DOHH2 (cell line): ENCODE results near the gene GPC4.

Experiments
- H3F3A ChIP-seq: fragments of 200-600 bp; sonication (generic), shearing (Covaris generic); 2 replicates; pipeline ENCODE4 v1.6.0; 2016; ENCODE audit warnings: antibody characterized with exemption, mild to moderate bottlenecking; ENCODE audit not compliant: control insufficient read depth, insufficient read depth
- H3K27ac ChIP-seq: fragments of 200-600 bp; sonication (generic); 2 replicates; pipeline ENCODE4 v1.5.1; 2014; ENCODE audit warnings: low read depth, mild to moderate bottlenecking, low read length, moderate library complexity
- H3K27me3 ChIP-seq: fragments of 200-600 bp; sonication (generic); 2 replicates; pipeline ENCODE4 v1.6.1; 2014; ENCODE audit warnings: mild to moderate bottlenecking, low read length, mixed read lengths; ENCODE audit not compliant: control insufficient read depth
- H3K36me3 ChIP-seq: fragments of 200-600 bp; sonication (generic); 2 replicates; pipeline ENCODE4 v1.6.1; 2014; ENCODE audit warnings: mild to moderate bottlenecking, low read length, moderate library complexity, mixed read lengths; ENCODE audit not compliant: control insufficient read depth
- H3K4me1 ChIP-seq: fragments of 200-600 bp; sonication (generic); 2 replicates; pipeline ENCODE4 v1.6.1; 2014; ENCODE audit warnings: mild to moderate bottlenecking, low read length, mixed read lengths; ENCODE audit not compliant: control insufficient read depth
- H3K4me2 ChIP-seq: fragments of 200-600 bp; sonication (generic); 2 replicates; pipeline ENCODE4 v1.6.0; 2014; ENCODE audit warnings: mild to moderate bottlenecking, low read length, moderate library complexity
- H3K4me3 ChIP-seq: fragments of 200-600 bp; sonication (generic); 2 replicates; pipeline ENCODE4 v1.5.1; 2014; ENCODE audit warnings: mild to moderate bottlenecking, low read length, mixed read lengths
- H3K79me2 ChIP-seq: fragments of 200-600 bp; sonication (generic); 2 replicates; pipeline ENCODE4 v1.6.1; 2014; ENCODE audit warnings: mild to moderate bottlenecking, low read length, mixed read lengths; ENCODE audit not compliant: control insufficient read depth
- H3K9me2 ChIP-seq: fragments of 200-600 bp; sonication (generic); replicated peaks from 2 replicates; pipeline ENCODE4 v1.6.1; 2014; ENCODE audit warnings: mild to moderate bottlenecking, low read length, mixed read lengths; ENCODE audit not compliant: control insufficient read depth
- H3K9me3 ChIP-seq: fragments of 200-600 bp; sonication (generic); 2 replicates; pipeline ENCODE4 v1.6.1; 2014; ENCODE audit warnings: antibody characterized with exemption, low read length, mixed read lengths; ENCODE audit not compliant: control insufficient read depth, insufficient read depth
- H4K20me1 ChIP-seq: fragments of 200-600 bp; sonication (generic); 2 replicates; pipeline ENCODE4 v1.6.0; 2014; ENCODE audit warnings: low read depth, mild to moderate bottlenecking, antibody characterized with exemption, low read length, moderate library complexity; ENCODE audit not compliant: control insufficient read depth, insufficient read depth
- CTCF ChIP-seq: fragments of 200-600 bp; sonication (generic); IDR thresholded peaks from one replicate; pipeline ENCODE4 v1.5.1; 2014; ENCODE audit warnings: antibody characterized with exemption, mild to moderate bottlenecking, low read depth, low read length; ENCODE audit not compliant: poor library complexity, severe bottlenecking
- EZH2phosphoT487 ChIP-seq: fragments of 200-600 bp; sonication (generic); IDR thresholded peaks from 2 replicates; pipeline ENCODE4 v1.6.1; 2017; ENCODE audit warnings: borderline replicate concordance, mild to moderate bottlenecking, antibody characterized with exemption, low read length, moderate library complexity, mixed read lengths

Gene GPC4

GRCh38 chrX:133402830-133403625 is 12.3 kb downstream of the GPC4 start:
- no peaks in the 10 kb centered on the region for H3K36me3 ChIP-seq
- TF ChIP-seq CTCF (no peak), EZH2phosphoT487 (no peak)
- H3F3A ChIP-seq = no peaks in the 10 kb centered on the region

GRCh38 chrX:133402042-133402453 is 13.2 kb downstream of the GPC4 start:
- Histone ChIP-seq H4K20me1 (no peaks in the 10 kb centered on the region), H3K4me2 (no peak overlapping the region), H3F3A (no peaks in the 10 kb centered on the region), H3K4me3 (no peak overlapping the region), H3K9me3 (no peaks in the 10 kb centered on the region), H3K27me3 (no peaks in the 10 kb centered on the region), H3K27ac (no peak overlapping the region), H3K4me1 (no peaks in the 10 kb centered on the region), H3K9me2 (no peaks in the 10 kb centered on the region), H3K79me2 (peaks cover 3% of the 10 kb centered on the region; the same call in 1 of the 2 replicates), H3K36me3 (no peaks in the 10 kb centered on the region)
- TF ChIP-seq CTCF (no peak), EZH2phosphoT487 (no peak)

More at GRCh38 chrX:133402830-133403625, 12.3 kb downstream of the GPC4 start:
- H3K9me2 ChIP-seq = no peaks in the 10 kb centered on the region
- H3K9me3 ChIP-seq = no peaks in the 10 kb centered on the region
- no peaks in the 10 kb centered on the region for H3K27me3 ChIP-seq
- peaks cover 3% of the 10 kb centered on the region; the same call in 1 of the 2 replicates for H3K79me2 ChIP-seq
- H3K4me1 ChIP-seq = no peaks in the 10 kb centered on the region
- H3K27ac ChIP-seq = no peak overlapping the region
- H4K20me1 ChIP-seq = no peaks in the 10 kb centered on the region
- H3K4me3 ChIP-seq = no peak overlapping the region
- H3K4me2 ChIP-seq = no peak overlapping the region

- H3K79me2 ChIP-seq = peaks cover 3% of the 10 kb centered on the region; the same call in 1 of the 2 replicates
Measured at GRCh38 chrX:133401536-133401935, 13.8 kb downstream of the GPC4 start.

More at GRCh38 chrX:133401536-133401935, 13.8 kb downstream of the GPC4 start:
- TF ChIP-seq CTCF (no peak), EZH2phosphoT487 (no peak)
- Histone ChIP-seq H4K20me1 (no peaks in the 10 kb centered on the region), H3K4me3 (no peak overlapping the region), H3K27ac (no peak overlapping the region), H3K36me3 (no peaks in the 10 kb centered on the region), H3K9me3 (no peaks in the 10 kb centered on the region), H3K4me1 (no peaks in the 10 kb centered on the region), H3F3A (no peaks in the 10 kb centered on the region), H3K9me2 (no peaks in the 10 kb centered on the region), H3K27me3 (no peaks in the 10 kb centered on the region), H3K4me2 (no peak overlapping the region)
